HS-5 (cell line): ENCODE data around the gene GALNT5.
"Not testable (repeated sequence)": the region's sequence is repeated elsewhere in the genome, so short reads cannot be mapped to it uniquely, and the experiment has no call there.

Experiments
- DNase-seq: peaks from one replicate; pipeline ENCODE4 v3.0.0-alpha.2; 2012; ENCODE audit warnings: low read depth

Gene GALNT5

DNA sequence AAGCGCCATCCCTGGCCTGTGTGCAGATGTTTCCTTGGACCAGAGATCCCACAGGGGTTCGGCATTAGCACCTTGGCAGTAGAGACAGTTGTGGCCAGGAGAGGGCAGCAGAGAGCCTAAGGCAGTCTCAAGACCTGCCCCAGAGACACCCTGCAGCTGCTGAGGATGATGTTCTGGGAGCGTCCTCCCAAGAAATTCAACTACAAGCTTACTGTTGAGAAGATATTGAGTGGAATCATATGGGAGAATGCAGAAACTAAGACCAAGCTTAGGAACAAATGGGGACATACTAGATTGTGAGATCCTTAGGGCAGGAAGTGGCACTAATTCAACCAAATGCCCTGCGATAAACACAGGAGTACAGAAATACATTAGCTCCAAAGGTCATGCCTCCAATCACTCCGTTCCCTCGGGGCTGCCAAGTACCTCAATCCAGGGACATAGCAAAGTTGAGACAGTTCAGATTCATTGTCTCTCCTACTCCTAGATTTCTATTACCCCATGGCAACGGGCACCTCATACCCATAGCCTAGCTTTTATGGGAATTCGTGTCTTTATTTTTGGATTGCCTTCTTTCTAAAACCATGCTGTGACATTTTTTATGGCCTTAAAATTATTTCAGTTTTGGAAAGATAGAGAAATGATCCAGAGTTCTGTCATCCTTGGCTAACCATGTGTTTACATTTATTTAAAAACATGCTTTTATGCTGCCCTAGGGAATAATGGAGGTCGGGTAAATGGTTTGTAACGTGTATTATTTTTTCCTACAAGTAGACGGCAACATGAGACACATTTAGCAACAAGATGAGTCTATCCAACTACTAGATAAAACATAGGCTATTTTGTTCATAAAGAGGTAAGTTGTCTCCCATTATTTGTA, 70.4 kb downstream of the GALNT5 start:
- peak; percentile 49 for DNase-seq

DNA sequence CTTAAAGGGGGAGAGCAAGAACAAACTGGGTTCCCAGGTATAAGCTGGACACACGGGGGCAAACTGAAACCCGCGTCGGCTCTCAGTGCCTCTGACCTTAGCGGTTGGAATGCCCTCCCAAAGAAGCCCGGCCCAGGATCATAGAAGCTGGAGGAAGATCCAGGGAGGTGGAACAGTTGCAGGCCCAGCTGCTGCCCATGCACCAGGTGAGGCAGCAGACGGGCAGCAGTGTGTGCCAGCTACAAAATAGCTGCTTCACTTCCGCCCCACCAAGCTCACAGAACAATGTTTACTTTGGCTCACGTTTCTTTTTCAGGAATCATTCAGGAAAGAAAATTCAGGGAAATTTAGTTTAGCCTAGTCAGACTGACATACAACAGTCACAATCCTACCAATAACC, 72.0 kb downstream of the GALNT5 start:
- DNase-seq, result no peak

DNA sequence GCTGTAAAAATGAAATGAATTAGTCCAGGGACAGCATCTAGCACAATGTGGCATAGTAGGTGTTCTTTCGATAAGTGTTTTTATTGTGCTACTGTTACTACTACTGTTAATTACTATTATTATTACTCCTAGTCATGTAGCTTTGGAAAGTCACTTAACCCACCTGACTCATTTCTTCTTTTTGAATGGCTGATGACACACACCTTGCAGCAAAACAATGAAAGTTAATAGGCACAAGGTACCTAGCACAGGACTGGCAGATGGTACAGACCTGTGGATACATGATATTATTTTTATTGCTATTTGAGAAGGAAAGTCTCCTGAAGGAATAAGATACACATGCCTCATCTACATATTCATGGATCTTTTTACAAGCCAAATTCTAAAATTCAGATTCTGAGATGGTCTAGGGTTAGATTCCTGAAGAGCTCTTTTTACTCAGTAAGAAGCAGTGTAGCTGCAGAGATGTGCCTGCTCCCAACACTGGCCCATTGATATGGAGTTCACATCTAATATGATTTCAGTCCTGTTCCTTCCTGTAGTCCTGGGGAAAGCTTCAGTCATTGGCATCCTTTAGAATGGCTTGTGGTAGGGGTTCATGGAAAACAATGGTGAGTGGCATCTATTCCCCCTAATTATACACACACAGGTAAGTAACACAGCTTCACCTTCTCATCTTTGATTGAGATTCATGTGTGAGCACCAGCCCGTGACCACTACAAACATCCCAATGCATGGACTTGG, 76.0 kb downstream of the GALNT5 start:
- no peak for DNase-seq

GRCh38 chr2:157334335-157334734, 76.8 kb downstream of the GALNT5 start:
- no peak for DNase-seq

- no peak for DNase-seq
Measured at GRCh38 chr2:157334797-157335196, 77.3 kb downstream of the GALNT5 start.

DNA sequence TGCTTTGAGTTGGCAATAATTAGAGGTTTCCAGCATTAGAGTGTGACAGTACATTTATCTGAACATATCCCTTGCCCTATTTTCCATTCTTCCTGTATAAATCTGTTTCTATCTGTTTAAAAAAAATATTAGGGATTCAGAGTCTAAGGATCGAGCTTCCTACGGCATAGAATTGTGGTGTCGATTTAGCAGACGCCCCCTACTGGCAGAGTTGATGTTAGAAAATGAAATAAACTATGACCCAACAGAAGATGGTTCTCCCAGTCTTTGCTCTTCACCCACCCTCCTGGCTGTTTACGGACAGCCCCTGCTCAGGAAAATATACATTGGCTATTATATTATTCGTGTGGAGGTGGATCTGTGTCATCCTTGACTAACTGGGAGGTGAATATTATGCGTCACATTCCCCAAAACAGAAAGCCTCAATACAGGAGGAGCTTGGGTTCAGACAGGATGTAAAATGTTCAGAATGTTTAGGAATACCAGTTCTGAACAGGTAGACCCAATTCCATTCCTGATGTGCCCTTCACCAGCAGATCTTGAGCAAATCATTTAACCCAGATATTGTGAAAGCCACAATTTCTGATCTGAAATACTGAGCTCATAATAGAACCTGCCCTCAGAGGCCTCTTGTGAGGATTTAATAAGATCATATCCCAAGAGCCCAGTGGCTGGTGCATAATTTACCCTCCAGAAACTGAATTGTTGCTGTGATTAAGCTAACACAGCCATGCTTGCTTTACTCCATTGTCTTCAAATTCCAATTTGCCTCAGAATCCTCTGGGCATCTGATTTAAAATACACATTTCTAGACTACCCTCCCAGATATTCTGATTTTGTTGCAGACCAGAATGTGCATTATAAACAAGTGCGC, 78.9 kb downstream of the GALNT5 start:
- no peak for DNase-seq

GRCh38 chr2:157337978-157338377, 80.5 kb downstream of the GALNT5 start:
- DNase-seq, result no peak

GRCh38 chr2:157339965-157340655, 82.6 kb downstream of the GALNT5 start:
- DNase-seq, result peak; percentile 63

- not testable (repeated sequence) for DNase-seq
Measured at GRCh38 chr2:157341381-157341780, 83.9 kb downstream of the GALNT5 start.

DNA sequence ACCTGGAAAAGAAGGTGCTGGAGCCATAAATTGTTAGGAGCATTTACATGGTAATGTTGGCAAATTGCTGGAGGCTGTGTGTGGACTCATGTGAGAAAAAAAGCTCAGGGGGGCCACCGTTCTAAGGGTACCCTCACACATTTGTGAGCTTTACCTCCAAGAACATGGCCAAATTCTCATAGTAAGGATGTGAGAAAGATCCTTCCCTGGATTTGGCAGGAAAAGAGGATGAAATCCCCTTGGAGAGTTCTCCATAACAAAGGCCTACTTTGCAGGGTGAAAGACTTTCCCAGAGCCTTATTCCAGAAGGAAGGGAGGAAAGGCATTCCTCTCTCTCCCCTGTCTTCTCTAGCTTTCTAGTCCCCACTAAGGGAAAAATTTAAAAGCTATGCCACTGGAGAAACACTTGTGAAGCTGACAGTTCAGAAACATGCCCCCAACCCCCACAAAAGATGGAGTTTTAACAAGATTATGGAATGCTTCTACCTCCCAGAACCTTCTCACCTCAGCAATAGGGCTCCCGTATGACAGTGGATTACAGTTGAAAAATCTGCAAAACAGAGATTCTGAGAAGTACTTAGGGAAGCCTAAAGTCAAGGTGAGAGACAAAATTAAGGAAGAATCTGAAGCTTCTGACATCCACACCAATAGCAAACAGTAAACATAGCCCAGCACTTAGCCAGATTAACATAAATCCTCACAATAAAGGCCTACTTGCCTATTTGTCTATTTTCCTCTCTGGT, 88.3 kb downstream of the GALNT5 start:
- DNase-seq, result no peak

DNA sequence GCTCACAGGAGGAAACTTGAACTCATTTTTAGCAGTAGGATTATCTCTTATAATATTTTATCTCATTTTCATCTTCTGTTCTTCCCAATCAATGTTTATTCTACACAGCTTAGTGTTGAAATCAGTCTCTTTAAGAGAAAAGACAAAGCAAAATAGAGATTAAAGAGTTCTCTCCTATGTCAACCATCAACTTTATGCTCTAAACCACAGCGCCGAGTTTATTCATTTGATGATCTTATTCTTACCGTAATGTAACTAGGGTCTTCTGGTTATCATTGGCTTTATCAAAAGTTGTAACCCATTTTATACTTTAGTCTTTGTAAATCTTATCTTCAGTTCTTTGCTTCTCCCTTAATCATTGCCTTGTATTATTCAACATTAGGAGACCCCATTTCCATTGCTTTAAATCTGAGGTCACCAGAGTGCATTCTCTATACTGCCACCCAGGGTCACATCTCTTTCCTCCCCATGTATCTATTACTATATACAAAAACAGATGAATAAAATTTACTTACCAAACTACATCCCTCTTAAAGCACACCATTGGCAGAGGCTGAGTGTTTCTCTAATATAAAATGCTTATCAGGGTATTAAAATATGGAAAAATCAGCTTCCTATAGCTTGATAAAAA, 90.9 kb downstream of the GALNT5 start:
- DNase-seq, result no peak

GRCh38 chr2:157349949-157350515, 92.5 kb downstream of the GALNT5 start:
- peak; percentile 64 for DNase-seq

GRCh38 chr2:157355618-157356017, 98.1 kb downstream of the GALNT5 start:
- DNase-seq, result no peak

- no peak for DNase-seq
Measured at GRCh38 chr2:157359628-157360027, 102.1 kb downstream of the GALNT5 start.

DNA sequence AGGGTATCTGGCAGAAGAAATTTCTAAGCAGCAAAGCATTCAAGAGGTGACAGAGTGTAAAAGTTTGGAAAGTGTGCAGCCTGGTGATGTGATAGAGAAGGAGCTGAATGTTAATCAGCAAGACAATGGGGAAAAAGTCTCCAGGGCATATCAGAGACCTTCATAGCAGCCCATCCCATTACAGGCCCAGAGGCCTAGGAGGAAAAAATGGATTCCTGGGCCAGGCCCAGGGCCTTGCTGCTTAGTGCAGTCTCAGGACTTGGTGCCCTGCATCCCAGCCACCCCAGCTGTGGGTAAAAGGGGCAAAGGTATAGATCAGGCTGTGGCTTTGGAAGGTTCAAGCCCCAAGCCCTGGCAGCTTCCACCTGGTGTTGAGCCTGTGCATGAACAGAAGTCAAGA, 104.0 kb downstream of the GALNT5 start:
- DNase-seq, result no peak

DNA sequence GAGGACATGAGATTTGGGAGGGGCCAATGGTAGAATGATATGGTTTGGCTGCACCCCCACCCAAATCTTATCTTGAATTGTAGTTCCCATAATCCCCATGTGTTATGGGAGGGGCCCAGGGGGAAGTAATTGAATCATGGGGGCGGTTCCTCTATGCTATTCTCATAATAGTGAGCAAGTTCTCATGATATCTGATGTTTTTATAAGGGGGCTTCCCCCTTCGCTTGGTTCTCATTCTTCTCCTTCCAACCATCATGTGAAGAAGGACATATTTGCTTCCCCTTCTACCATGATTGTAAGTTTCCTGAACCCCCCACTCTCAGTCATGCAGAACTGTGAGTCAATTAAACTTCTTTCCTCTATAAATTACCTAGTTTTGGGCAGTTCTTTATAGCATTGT, 105.1 kb downstream of the GALNT5 start:
- no peak for DNase-seq

DNA sequence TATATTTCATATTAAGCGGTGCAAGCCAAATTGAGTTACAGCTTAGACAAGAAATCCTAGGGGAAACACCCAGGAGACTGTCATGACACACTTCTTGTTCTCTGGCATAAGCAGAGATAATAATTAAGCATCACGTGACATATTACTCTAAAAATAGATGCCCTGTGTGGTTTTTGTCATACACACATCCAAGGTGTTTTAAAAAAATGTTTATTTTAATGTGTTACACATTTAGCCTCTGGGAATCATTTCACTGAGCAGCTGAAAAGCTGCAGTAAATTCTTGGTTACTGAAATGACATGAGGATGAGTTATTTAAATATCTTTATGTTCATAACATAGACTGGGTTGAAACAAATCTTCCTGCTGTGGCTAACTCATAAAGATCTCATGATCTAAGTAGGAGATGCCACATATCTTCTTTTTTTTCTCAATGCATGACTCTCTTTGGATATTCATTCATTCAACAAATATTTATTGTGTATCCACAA, 106.2 kb downstream of the GALNT5 start:
- DNase-seq, result no peak
